Uterus (tissue), 4 donors: Measurements from ENCODE around the gene NANOS2. TPM values are rescaled to one million over a fixed set of nuclear protein-coding genes. Genes with fewer than 3 reads are reported as not detected.

Experiments
- DNase-seq, 2 donors: peaks; one replicate each; pipeline ENCODE4 v3.0.0-alpha.2; 2019 to 2020
- H3K27ac ChIP-seq, 2 donors: fragments of 200-600 bp; sonication (generic); 1 replicate in 1 of 2; 2 replicates in 1 of 2; pipeline ENCODE4 v1.5.1; 2016 to 2018
- H3K27me3 ChIP-seq, 2 donors: fragments of 200-600 bp; sonication (generic); one replicate each; pipeline ENCODE4 v1.5.1; 2018 to 2019; ENCODE audit warnings: control low read depth in 1 of 2
- H3K36me3 ChIP-seq, 2 donors: fragments of 200-600 bp; sonication (generic); one replicate each; pipeline ENCODE4 v1.5.1; 2019; ENCODE audit warnings: control low read depth in 1 of 2
- H3K4me1 ChIP-seq, 2 donors: fragments of 200-600 bp; sonication (generic); one replicate each; pipeline ENCODE4 v1.5.1; 2018 to 2019; ENCODE audit warnings: control low read depth in 1 of 2
- H3K4me3 ChIP-seq, 2 donors: fragments of 200-600 bp; sonication (generic); 1 replicate in 1 of 2; 2 replicates in 1 of 2; pipeline ENCODE4 v1.5.1; 2018 to 2019; ENCODE audit warnings: mild to moderate bottlenecking in 1 of 2
- H3K9me3 ChIP-seq, 2 donors: fragments of 200-600 bp; sonication (generic); one replicate each; pipeline ENCODE4 v1.5.1; 2019; ENCODE audit warnings: control low read depth in 1 of 2
- CTCF ChIP-seq, 4 experiments: fragments of 200-600 bp in 2 of 4; fragments of 450-650 bp in 2 of 4; sonication (generic) in 2 of 4; IDR thresholded peaks; one replicate each; pipeline ENCODE4 v1.5.1; 2016 to 2019; ENCODE audit warnings: antibody characterized with exemption in 4 of 4, mild to moderate bottlenecking in 2 of 4, moderate library complexity in 1 of 4
- POLR2A ChIP-seq, 2 donors: fragments of 450-650 bp; IDR thresholded peaks; one replicate each; pipeline ENCODE4 v1.6.1; 2016; ENCODE audit warnings: antibody characterized with exemption in 2 of 2, mild to moderate bottlenecking in 1 of 2, moderate library complexity in 1 of 2
- intact Hi-C: fragments of 100-400 bp; cut with DNase I; formaldehyde crosslinking; loops from one replicate; pipeline ENCODE4 v1.15.1; 2023; ENCODE audit warnings: low total_unique reads
- total RNA-seq, 4 donors: library from RNA; depleted of rRNA in 3 of 4; stranded (reverse); fragments of >200 nt in 3 of 4; gene quantifications; one replicate each; pipeline versions ENCODE4 v1.1.0 to v1.2.4, GENCODE V29; 2014 to 2023
- donor health status: DM: yes; HTN: yes; CAD: no.

Gene NANOS2
- total RNA-seq, 4 donors from 2014 or later: not detected

- intact Hi-C loops: no loop called here
- no peak for DNase-seq
- Histone ChIP-seq H3K4me1 (no peaks in the 10 kb centered on the region), H3K36me3 (no peaks in the 10 kb centered on the region), H3K4me3 (no peak overlapping the region), H3K27me3 (no peaks in the 10 kb centered on the region), H3K9me3 (no peaks in the 10 kb centered on the region), H3K27ac (no peak overlapping the region)
- TF ChIP-seq CTCF (IDR thresholded peaks at IDR 0.05): no peak
- TF ChIP-seq POLR2A (IDR thresholded peaks at IDR 0.05): no peak
Observed at GRCh38 chr19:45958769-45959516, 44.4 kb upstream of the NANOS2 start.

- Histone ChIP-seq H3K36me3 (no peaks in the 10 kb centered on the region), H3K27me3 (no peaks in the 10 kb centered on the region), H3K27ac (no peak overlapping the region), H3K4me3 (no peak overlapping the region), H3K9me3 (no peaks in the 10 kb centered on the region), H3K4me1 (no peaks in the 10 kb centered on the region)
- intact Hi-C loops: no loop called here
- no peak for DNase-seq
- TF ChIP-seq CTCF (IDR thresholded peaks at IDR 0.05): no peak
- no peak for TF ChIP-seq POLR2A (IDR thresholded peaks at IDR 0.05)
Observed at GRCh38 chr19:45958320-45958719, 43.7 kb upstream of the NANOS2 start.

GRCh38 chr19:45955905-45956608, 41.5 kb upstream of the NANOS2 start:
- DNase-seq: peak; percentile 21 to 79

GRCh38 chr19:45954156-45954555, 39.6 kb upstream of the NANOS2 start:
- H3K36me3 ChIP-seq: no peaks in the 10 kb centered on the region
- no peaks in the 10 kb centered on the region for H3K9me3 ChIP-seq
- H3K4me3 ChIP-seq: no peak overlapping the region
- no peak overlapping the region for H3K27ac ChIP-seq
- H3K27me3 ChIP-seq: no peaks in the 10 kb centered on the region
- DNase-seq: no peak
- TF ChIP-seq CTCF (IDR thresholded peaks at IDR 0.05): no peak
- TF ChIP-seq POLR2A (IDR thresholded peaks at IDR 0.05): no peak
- intact Hi-C loops: no loop called here
- H3K4me1 ChIP-seq: no peaks in the 10 kb centered on the region

More at GRCh38 chr19:45955905-45956608, 41.5 kb upstream of the NANOS2 start:
- Histone ChIP-seq H3K27ac (peak overlapping the region in 1 of 2 donors; percentile 48), H3K9me3 (no peaks in the 10 kb centered on the region), H3K36me3 (no peaks in the 10 kb centered on the region), H3K27me3 (no peaks in the 10 kb centered on the region), H3K4me1 (no peaks in the 10 kb centered on the region), H3K4me3 (no peak overlapping the region)
- no peak for TF ChIP-seq POLR2A (IDR thresholded peaks at IDR 0.05)
- no peak for TF ChIP-seq CTCF (IDR thresholded peaks at IDR 0.05)
- intact Hi-C loops: no loop called here

GRCh38 chr19:45953676-45954075, 39.1 kb upstream of the NANOS2 start:
- intact Hi-C loops: no loop called here
- Histone ChIP-seq H3K4me1 (no peaks in the 10 kb centered on the region), H3K9me3 (no peaks in the 10 kb centered on the region), H3K36me3 (no peaks in the 10 kb centered on the region), H3K4me3 (no peak overlapping the region), H3K27me3 (no peaks in the 10 kb centered on the region), H3K27ac (no peak overlapping the region)
- TF ChIP-seq POLR2A (IDR thresholded peaks at IDR 0.05) (no peak), CTCF (IDR thresholded peaks at IDR 0.05) (no peak)
- no peak for DNase-seq
